H1 (cell line): ENCODE results near the gene PRDM1. TPM values are rescaled to one million over a fixed set of nuclear protein-coding genes. Genes with fewer than 3 reads are reported as not detected.

Source experiments
- CTCF ChIA-PET: fragments of 300-600 bp; sonication (Branson Sonifier 250); formaldehyde crosslinking; loops from one replicate; lab custom pipeline; 2021; ENCODE audit not compliant: partially characterized antibody; lab: Charles Lee
- POLR2A ChIA-PET: fragments of 300-600 bp; sonication (Branson Sonifier 250); formaldehyde crosslinking; loops from one replicate; lab custom pipeline; 2021; ENCODE audit warnings: inconsistent platforms; ENCODE audit not compliant: partially characterized antibody; lab: Charles Lee
- DNase-seq, 2 experiments: peaks; one replicate each; pipeline versions ENCODE4 v3.0.0 to v3.0.0-alpha.2; 2010 to 2022; ENCODE audit warnings: low spot score in 2 of 2, low read depth in 1 of 2, mixed read lengths in 1 of 2
- FAIRE-seq: peaks from 2 replicates; lab custom pipeline; 2011; peaks lifted over from hg19 to GRCh38; lab: Jason Lieb, UNC
- H2AFZ ChIP-seq: 2 replicates; pipeline ENCODE4 v1.8.1; 2012; ENCODE audit warnings: low read length, inconsistent platforms
- H2AK5ac ChIP-seq: 2 replicates; pipeline ENCODE4 v1.6.1; 2013; ENCODE audit warnings: low read depth, low read length
- H2BK120ac ChIP-seq: replicated peaks from 2 replicates; pipeline ENCODE3; 2013; ENCODE audit warnings: low read depth, low read length, inconsistent platforms
- H2BK12ac ChIP-seq: 2 replicates; pipeline ENCODE4 v1.6.1; 2013; ENCODE audit warnings: low read depth, low read length
- H2BK15ac ChIP-seq: 2 replicates; pipeline ENCODE4 v1.6.1; 2013; ENCODE audit warnings: low read length
- H2BK20ac ChIP-seq: 2 replicates; pipeline ENCODE4 v1.6.1; 2013; ENCODE audit warnings: low read length
- H2BK5ac ChIP-seq: 2 replicates; pipeline ENCODE4 v1.6.1; 2013; ENCODE audit warnings: low read depth, low read length
- H3K14ac ChIP-seq: 2 replicates; pipeline ENCODE4 v1.6.1; 2013; ENCODE audit warnings: inconsistent platforms; ENCODE audit not compliant: insufficient read length
- H3K18ac ChIP-seq: 2 replicates; pipeline ENCODE4 v1.6.1; 2013; ENCODE audit warnings: low read length; ENCODE audit errors: extremely low read depth
- H3K23ac ChIP-seq: 2 replicates; pipeline ENCODE4 v1.6.1; 2013; ENCODE audit warnings: inconsistent platforms; ENCODE audit not compliant: insufficient read length
- H3K23me2 ChIP-seq: 2 replicates; pipeline ENCODE4 v1.6.1; 2013; ENCODE audit warnings: low read depth, low read length
- H3K27ac ChIP-seq: 2 replicates; pipeline ENCODE4 v1.6.1; 2011; ENCODE audit warnings: low read depth, low read length, inconsistent platforms
- H3K27me3 ChIP-seq, 4 experiments: replicated peaks in 1 of 4; 1 replicate in 1 of 4; 2 replicates in 3 of 4; pipeline versions ENCODE4 v1.6.1 to v1.8.1; 2011 to 2013; ENCODE audit warnings: low read length in 3 of 4, mild to moderate bottlenecking in 3 of 4, inconsistent platforms in 2 of 4, mixed read lengths in 2 of 4, moderate library complexity in 1 of 4; ENCODE audit not compliant: control insufficient read depth in 3 of 4, insufficient read depth in 3 of 4; ENCODE audit errors: extremely low read depth in 1 of 4
- H3K36me3 ChIP-seq, 4 experiments: 2 replicates each; pipeline versions ENCODE4 v1.6.1 to v1.8.1; 2011 to 2013; ENCODE audit warnings: mild to moderate bottlenecking in 4 of 4, low read length in 3 of 4, moderate library complexity in 2 of 4, control low read depth in 1 of 4, inconsistent platforms in 1 of 4; ENCODE audit not compliant: insufficient read depth in 4 of 4, control insufficient read depth in 2 of 4
- H3K4ac ChIP-seq: replicated peaks from 2 replicates; pipeline ENCODE3; 2013; ENCODE audit warnings: low read length, low read depth, mixed read lengths, inconsistent platforms; ENCODE audit not compliant: insufficient read length
- H3K4me1 ChIP-seq, 4 experiments: replicated peaks in 1 of 4; 1 replicate in 1 of 4; 2 replicates in 3 of 4; pipeline versions ENCODE4 v1.6.1 to v1.8.1; 2011 to 2013; ENCODE audit warnings: low read length in 3 of 4, inconsistent platforms in 2 of 4, mixed read lengths in 1 of 4; ENCODE audit not compliant: insufficient read depth in 4 of 4, control insufficient read depth in 3 of 4
- H3K4me2 ChIP-seq, 2 experiments: 2 replicates each; pipeline versions ENCODE4 v1.6.1 to v1.8.1; 2011 to 2013; ENCODE audit warnings: low read depth in 2 of 2, low read length in 2 of 2, control low read depth in 1 of 2, inconsistent platforms in 1 of 2, mild to moderate bottlenecking in 1 of 2; ENCODE audit not compliant: insufficient read depth in 1 of 2
- H3K4me3 ChIP-seq, 4 experiments: fragments of 200-600, 300-600 bp in 1 of 4; sonication (generic), shearing (Covaris generic), sonication (Bioruptor Twin) in 1 of 4; 2 replicates each; pipeline versions ENCODE4 v1.5.1 to v1.8.1; 2011 to 2016; ENCODE audit warnings: low read length in 4 of 4, low read depth in 3 of 4, control low read depth in 2 of 4, inconsistent platforms in 2 of 4, mild to moderate bottlenecking in 2 of 4, mixed read lengths in 1 of 4, moderate library complexity in 1 of 4; ENCODE audit not compliant: insufficient read depth in 2 of 4; ENCODE audit errors: extremely low read depth in 1 of 4
- H3K56ac ChIP-seq: replicated peaks from 2 replicates; pipeline ENCODE3; 2013; ENCODE audit warnings: low read depth, mild to moderate bottlenecking, mixed read lengths, low read length, inconsistent platforms; ENCODE audit not compliant: insufficient read length
- H3K79me1 ChIP-seq: 2 replicates; pipeline ENCODE4 v1.6.1; 2013; ENCODE audit warnings: low read depth, low read length, control low read depth
- H3K79me2 ChIP-seq, 2 experiments: 2 replicates each; pipeline versions ENCODE4 v1.6.1 to v1.8.1; 2012 to 2013; ENCODE audit warnings: low read length in 2 of 2, mild to moderate bottlenecking in 2 of 2, inconsistent platforms in 1 of 2; ENCODE audit not compliant: insufficient read depth in 2 of 2, control insufficient read depth in 1 of 2
- H3K9ac ChIP-seq, 4 experiments: replicated peaks in 1 of 4; 1 replicate in 1 of 4; 2 replicates in 3 of 4; pipeline versions ENCODE4 v1.6.1 to v1.8.1; 2011 to 2013; ENCODE audit warnings: low read depth in 3 of 4, low read length in 3 of 4, control low read depth in 2 of 4, mild to moderate bottlenecking in 2 of 4, moderate library complexity in 2 of 4, inconsistent platforms in 1 of 4; ENCODE audit errors: extremely low read depth in 1 of 4
- H3K9me3 ChIP-seq, 2 experiments: 2 replicates each; pipeline versions ENCODE4 v1.6.1 to v1.8.1; 2012 to 2013; ENCODE audit warnings: mild to moderate bottlenecking in 2 of 2, moderate library complexity in 2 of 2, control low read depth in 1 of 2, inconsistent platforms in 1 of 2, low read depth in 1 of 2, low read length in 1 of 2, mixed read lengths in 1 of 2; ENCODE audit not compliant: insufficient read depth in 2 of 2
- H4K20me1 ChIP-seq, 2 experiments: replicated peaks in 1 of 2; 2 replicates each; pipeline versions ENCODE3 to v1.8.1; 2011 to 2013; ENCODE audit warnings: inconsistent platforms in 2 of 2, low read length in 2 of 2, mild to moderate bottlenecking in 1 of 2; ENCODE audit not compliant: insufficient read depth in 2 of 2, control insufficient read depth in 1 of 2
- H4K5ac ChIP-seq: 2 replicates; pipeline ENCODE4 v1.6.1; 2013; ENCODE audit warnings: low read length, low read depth, mixed read lengths, inconsistent platforms; ENCODE audit not compliant: insufficient read length
- H4K8ac ChIP-seq: 2 replicates; pipeline ENCODE4 v1.8.0; 2013; ENCODE audit warnings: mild to moderate bottlenecking, moderate library complexity, low read length, inconsistent platforms; ENCODE audit not compliant: insufficient read depth; ENCODE audit errors: extremely low read depth
- H4K91ac ChIP-seq: replicated peaks from 2 replicates; pipeline ENCODE3; 2013; ENCODE audit warnings: low read length, mixed read lengths, inconsistent platforms; ENCODE audit not compliant: insufficient read length
- MAFK ChIP-seq: IDR thresholded peaks from 2 replicates; pipeline ENCODE4 v1.6.1; 2012; ENCODE audit warnings: low read depth, mild to moderate bottlenecking, improper control_type of control experiment, low read length
- RNF2 ChIP-seq: fragments of 200-900, 300-1000 bp; sonication (generic); IDR thresholded peaks from 2 replicates; pipeline ENCODE4 v1.7.1; 2016; ENCODE audit warnings: borderline replicate concordance, low read depth, mild to moderate bottlenecking, antibody characterized with exemption, low read length; ENCODE audit not compliant: poor library complexity, severe bottlenecking; ENCODE audit errors: missing control alignments
- WGBS, 2 experiments: shearing (Covaris generic) in 1 of 2; methylation state at CpG; one replicate each; pipeline versions ENCODE4 v1.1.6 to v1.1.7; 2013 to 2015; ENCODE audit warnings: low lambda C conversion rate in 2 of 2, mixed read lengths in 2 of 2, inconsistent platforms in 1 of 2, low coverage in 1 of 2, missing lambda C conversion rate in 1 of 2; ENCODE audit not compliant: insufficient replicate concordance in 2 of 2, insufficient coverage in 1 of 2, insufficient read length in 1 of 2; ENCODE audit errors: extremely low coverage in 1 of 2, missing lambda C conversion rate in 1 of 2; 5-methylcytosine and 5-hydroxymethylcytosine counted together
- polyA plus RNA-seq, 7 experiments: library from polyadenylated mRNA; depleted of rRNA in 3 of 7; stranded (reverse) in 5 of 7; unstranded in 2 of 7; fragments of >200 nt in 5 of 7; fragments of 200-250 nt in 2 of 7; gene quantifications; 1 replicate in 5 of 7; 2 replicates in 1 of 7; 4 replicates in 1 of 7; pipeline versions ENCODE4 v1.2.1 to v1.2.3, GENCODE V29; 2011 to 2013; ENCODE audit warnings: missing spikeins in 2 of 7, mixed read lengths in 2 of 7
- total RNA-seq: library from RNA; stranded (reverse); fragmentation: NEBNext Ultra II Directional; extraction: Animal tissue kit (Norgen Biotek cat#: 25700); gene quantifications from 2 replicates; pipeline ENCODE4 v1.2.1, GENCODE V29; 2021

PRDM1 gene
- total and polyA plus RNA-seq, 2 of the 8 experiments (the other 6 are each of a cell fraction or from before 2014, with no cell fraction given): 0.21 to 0.74 TPM

- no peak overlapping the region for H3K23ac ChIP-seq
- no peak overlapping the region for H2BK15ac ChIP-seq
- no peak overlapping the region for H3K18ac ChIP-seq
- H3K9ac ChIP-seq: no peak overlapping the region
- no peak overlapping the region for H3K56ac ChIP-seq
- H2BK120ac ChIP-seq: no peak overlapping the region
- no peak overlapping the region for H3K4me3 ChIP-seq
- H4K20me1 ChIP-seq: no peaks in the 10 kb centered on the region
- no peak overlapping the region for H4K91ac ChIP-seq
- 91% methylated on average over 3 of the region's 3 CpGs; no CpG with 5 or more reads in 1 of the 2 experiments for WGBS, 2 experiments
- H3K23me2 ChIP-seq: peaks cover 12% of the 10 kb centered on the region
- H3K4ac ChIP-seq: no peak overlapping the region
- H3K79me1 ChIP-seq: no peaks in the 10 kb centered on the region
- no peak overlapping the region for H3K27ac ChIP-seq
- H3K9me3 ChIP-seq: no peaks in the 10 kb centered on the region
- peaks cover 1 to 21% (median 9%) of the 10 kb centered on the region in 4 experiments; a peak in 6 of 7 replicates for H3K4me1 ChIP-seq
- FAIRE-seq (no peak), DNase-seq (no peak)
- TF ChIP-seq RNF2 (no peak), MAFK (no peak)
- TF ChIP-seq, all 59 proteins: peak for 0
- H3K36me3 ChIP-seq: no peaks in the 10 kb centered on the region
- H2BK12ac ChIP-seq: no peak overlapping the region
- no peak overlapping the region for H2BK5ac ChIP-seq
- no peaks in the 10 kb centered on the region for H3K79me2 ChIP-seq
- no peak overlapping the region for H4K8ac ChIP-seq
- no peak overlapping the region for H2BK20ac ChIP-seq
- H2AFZ ChIP-seq: no peak overlapping the region
- peaks cover 0 to 17% (median 7%) of the 10 kb centered on the region in 4 experiments; a peak in 4 of 7 replicates for H3K27me3 ChIP-seq
- H2AK5ac ChIP-seq: no peak overlapping the region
- POLR2A ChIA-PET: no interaction called here
- no peak overlapping the region for H3K14ac ChIP-seq
- CTCF ChIA-PET: no interaction called here
- no peak overlapping the region for H4K5ac ChIP-seq
- H3K4me2 ChIP-seq: no peak overlapping the region
Observed at GRCh38 chr6:106101466-106101865, 15.3 kb downstream of the PRDM1 start.
